Activated CD4-positive, alpha-beta T cell treated with anti-CD3 and anti-CD28 coated beads for 36 hours (primary cell): ENCODE data around the gene CILP. TPM values are rescaled to one million over a fixed set of nuclear protein-coding genes. Genes with fewer than 3 reads are reported as not detected.

Source experiments
- ATAC-seq: fragments of 200-7000 bp; cut with Tn5 transposase; one replicate; pipeline ENCODE4 v1.10.0; 2021; ENCODE audit warnings: mild to moderate bottlenecking, moderate library complexity
- CTCF ChIA-PET: fragments of 350-600 bp; sonication (Branson Sonifier 250); formaldehyde crosslinking; loops from one replicate; lab custom pipeline; 2021; ENCODE audit warnings: antibody characterized with exemption; lab: Charles Lee
- POLR2A ChIA-PET: fragments of 350-600 bp; sonication (Branson Sonifier 250); formaldehyde crosslinking; loops from one replicate; lab custom pipeline; 2021; ENCODE audit warnings: antibody characterized with exemption, inconsistent platforms; lab: Charles Lee
- DNase-seq: peaks from one replicate; pipeline ENCODE4 v3.0.0-alpha.2; 2020
- H3K27ac Mint-ChIP-seq: one replicate; pipeline ENCODE4 v1.8.0; 2021; ENCODE audit warnings: mixed read lengths
- H3K27me3 Mint-ChIP-seq: one replicate; pipeline ENCODE4 v1.8.0; 2021; ENCODE audit warnings: mixed read lengths
- H3K36me3 Mint-ChIP-seq: one replicate; pipeline ENCODE4 v1.8.0; 2021; ENCODE audit warnings: low read depth, mixed read lengths
- H3K4me1 Mint-ChIP-seq: one replicate; pipeline ENCODE4 v1.8.0; 2021; ENCODE audit warnings: mixed read lengths
- H3K4me3 Mint-ChIP-seq: one replicate; pipeline ENCODE4 v1.8.0; 2021; ENCODE audit warnings: mild to moderate bottlenecking, moderate library complexity, mixed read lengths
- H3K9me3 Mint-ChIP-seq: one replicate; pipeline ENCODE4 v1.8.0; 2021; ENCODE audit warnings: low read depth, mixed read lengths
- intact Hi-C, 2 experiments: fragments of 100-400 bp; cut with DNase I in 1 of 2; cut with micrococcal nuclease in 1 of 2; formaldehyde crosslinking; loops; one replicate each; pipeline versions ENCODE4 v1.14.2 to v1.15.1; 2022 to 2024; cut with DNase I, micrococcal nuclease
- total RNA-seq, 2 experiments: library from RNA; stranded (reverse); gene quantifications; one replicate each; pipeline ENCODE4 v1.2.3, GENCODE V29; 2021

CILP gene
- total RNA-seq, 2 experiments from 2014 or later: not detected

- Mint-ChIP-seq H3K27ac (no peak overlapping the region), H3K4me1 (no peaks in the 10 kb centered on the region), H3K27me3 (no peaks in the 10 kb centered on the region), H3K36me3 (peaks cover 11% of the 10 kb centered on the region), H3K4me3 (no peak overlapping the region), H3K9me3 (no peaks in the 10 kb centered on the region)
- no peak for ATAC-seq
- intact Hi-C loops: no loop called here
- ChIA-PET CTCF (interaction anchor here (1.7 kb wide), 1 partner anchor 14 kb away, joined by 6 read pairs; no protein-coding TSS in a partner anchor), POLR2A (no interaction called here)
- DNase-seq: no peak
Observed at GRCh38 chr15:65147902-65148301, 63.4 kb downstream of the CILP start.

- Mint-ChIP-seq H3K27ac (no peak overlapping the region), H3K9me3 (no peaks in the 10 kb centered on the region), H3K4me1 (no peaks in the 10 kb centered on the region), H3K36me3 (peaks cover 6% of the 10 kb centered on the region), H3K4me3 (no peak overlapping the region), H3K27me3 (no peaks in the 10 kb centered on the region)
- DNase-seq (peak; percentile 10), ATAC-seq (no peak)
- ChIA-PET CTCF (interaction anchor here (0.6 kb wide), 1 partner anchor 23 kb away, joined by 4 read pairs; no protein-coding TSS in a partner anchor), POLR2A (no interaction called here)
- intact Hi-C loops: no loop called here
Observed at GRCh38 chr15:65146438-65146837, 64.8 kb downstream of the CILP start.

Other genes starting within 250 kb of the CILP start
- gene SPG21, start 221.6 kb downstream of the CILP start, total RNA-seq: 10 to 100 TPM; 74.1 to 79.1 TPM
- 10 to 100 TPM; 19.0 to 19.9 TPM for gene MTFMT, start 181.8 kb downstream of the CILP start, total RNA-seq
- gene SLC51B, start 166.1 kb downstream of the CILP start, total RNA-seq: not detected
- gene RASL12, start 143.5 kb downstream of the CILP start, total RNA-seq: not detected
- not detected for gene KBTBD13, start 134.7 kb downstream of the CILP start, total RNA-seq
- gene UBAP1L, start 96.3 kb downstream of the CILP start, total RNA-seq: 1 to 10 TPM; 2.7 to 3.2 TPM
- 10 to 100 TPM; 16.6 to 24.8 TPM for gene PDCD7, start 77.7 kb downstream of the CILP start, total RNA-seq
- gene CLPX, start 26.1 kb downstream of the CILP start, total RNA-seq: 10 to 100 TPM; 65.2 to 73.7 TPM
- gene PARP16, start 75.4 kb upstream of the CILP start, total RNA-seq: 10 to 100 TPM; 17.9 to 20.1 TPM
- not detected for gene RNU5A-1, start 84.6 kb upstream of the CILP start, total RNA-seq
- not detected for gene RNU5B-1, start 93.2 kb upstream of the CILP start, total RNA-seq
- gene IGDCC3, start 166.5 kb upstream of the CILP start, total RNA-seq: not detected
- under 1 TPM; 0.16 to 0.18 TPM for gene IGDCC4, start 211.5 kb upstream of the CILP start, total RNA-seq